NT2/D1 (cell line): ENCODE results near the gene AGPAT3.

Source experiments
- SUZ12 ChIP-seq: IDR thresholded peaks from 2 replicates; pipeline ENCODE4 v1.6.1; 2011; ENCODE audit not compliant: insufficient read length, insufficient read depth; ENCODE audit errors: extremely low read depth
- YY1 ChIP-seq: IDR thresholded peaks from 2 replicates; pipeline ENCODE4 v1.6.1; 2011; ENCODE audit not compliant: insufficient read length, insufficient read depth

DNA sequence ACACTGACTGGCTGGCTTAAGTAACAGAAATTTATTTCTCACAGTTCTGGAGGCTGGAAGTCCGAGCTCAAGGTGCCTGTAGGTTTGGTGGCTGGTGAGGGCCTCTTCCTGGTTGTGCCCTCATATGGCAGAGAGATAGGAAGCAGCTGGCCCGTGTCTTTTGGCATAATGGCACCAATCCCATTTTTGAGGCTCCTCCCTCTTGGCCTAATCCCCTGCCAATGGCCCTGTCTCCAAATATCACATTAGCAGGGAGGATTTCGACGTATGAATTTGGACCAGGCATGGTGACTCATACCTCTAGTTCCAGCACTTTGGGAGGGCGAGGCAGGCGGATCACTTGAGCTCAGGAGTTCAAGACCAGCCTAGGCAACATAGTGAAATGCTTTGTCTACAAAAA is 37.4 kb downstream of the AGPAT3 start:
- no peak for TF ChIP-seq SUZ12
- TF ChIP-seq YY1 = no peak
